Measurements from ENCODE around the gene GDPD5.

GDPD5 gene

DNA sequence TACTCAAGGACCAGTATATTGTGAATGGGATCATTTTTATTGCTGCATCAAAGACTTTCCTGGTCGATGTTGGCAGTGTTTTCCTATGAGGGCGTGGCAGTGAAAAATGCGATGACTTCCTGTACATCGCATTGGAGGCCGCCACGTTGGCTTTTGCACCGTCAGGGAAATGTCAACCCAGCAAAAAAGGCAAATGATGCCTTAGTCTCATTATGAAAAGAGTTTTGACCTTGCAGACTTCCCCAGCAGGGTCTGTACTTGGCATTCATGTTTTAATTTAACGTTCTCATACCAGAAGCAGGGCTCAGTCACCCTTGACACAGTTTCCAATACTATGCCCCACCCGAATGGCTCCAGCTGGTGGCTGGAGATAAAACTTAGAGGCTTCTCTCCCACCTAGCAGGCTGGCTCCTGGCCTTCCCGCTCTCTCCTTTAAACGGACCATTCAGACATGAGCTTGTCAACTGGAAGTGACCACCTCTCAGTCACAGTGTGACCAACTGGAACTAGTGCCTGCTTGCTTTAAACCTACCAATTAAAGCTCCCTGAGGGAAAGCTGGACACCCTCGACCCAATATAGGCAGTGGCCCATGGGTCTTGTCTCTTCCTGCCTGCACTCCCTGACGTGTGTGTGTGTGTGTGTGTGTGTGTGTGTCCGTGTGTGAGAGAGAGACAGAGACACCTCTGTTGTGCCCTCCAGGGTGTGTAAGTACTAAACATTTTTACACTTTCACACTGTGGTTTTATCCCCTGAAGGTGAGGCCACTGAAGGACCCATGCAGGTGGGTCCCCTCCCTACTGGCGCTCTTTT is 8.7 kb upstream of the GDPD5 start:
- no peak for DNase-seq

- no peak for DNase-seq
Observed at GRCh38 chr11:75533896-75534258, 8.1 kb upstream of the GDPD5 start.

- DNase-seq = peak; percentile 75
Observed at GRCh38 chr11:75532200-75533048, 6.7 kb upstream of the GDPD5 start.

- DNase-seq = no peak
Observed at GRCh38 chr11:75531325-75531724, 5.6 kb upstream of the GDPD5 start.

DNA sequence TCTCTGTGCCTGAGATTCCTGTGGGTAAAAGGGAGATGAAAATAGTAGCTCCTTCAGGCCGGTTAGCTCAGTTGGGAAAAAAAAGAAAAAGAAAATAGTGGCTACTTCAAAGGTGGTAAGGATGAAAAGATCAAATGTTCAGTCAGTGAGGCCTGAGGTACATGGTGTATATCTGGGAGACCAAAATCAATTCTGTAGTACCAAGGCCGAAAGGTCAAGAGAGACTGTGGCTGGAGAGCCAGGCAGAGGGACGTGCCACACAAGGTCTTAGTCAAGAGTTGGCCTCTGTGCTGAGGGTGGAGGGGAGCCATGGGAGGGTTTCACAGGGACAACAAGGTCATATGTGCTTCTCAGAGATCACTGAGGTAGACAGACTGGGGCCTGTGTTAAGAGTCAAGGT is 4.8 kb upstream of the GDPD5 start:
- DNase-seq = no peak

GRCh38 chr11:75527938-75528735 is 2.4 kb upstream of the GDPD5 start:
- no peak for DNase-seq

- DNase-seq = no peak
Observed at GRCh38 chr11:75527130-75527529, 1.4 kb upstream of the GDPD5 start.

DNA sequence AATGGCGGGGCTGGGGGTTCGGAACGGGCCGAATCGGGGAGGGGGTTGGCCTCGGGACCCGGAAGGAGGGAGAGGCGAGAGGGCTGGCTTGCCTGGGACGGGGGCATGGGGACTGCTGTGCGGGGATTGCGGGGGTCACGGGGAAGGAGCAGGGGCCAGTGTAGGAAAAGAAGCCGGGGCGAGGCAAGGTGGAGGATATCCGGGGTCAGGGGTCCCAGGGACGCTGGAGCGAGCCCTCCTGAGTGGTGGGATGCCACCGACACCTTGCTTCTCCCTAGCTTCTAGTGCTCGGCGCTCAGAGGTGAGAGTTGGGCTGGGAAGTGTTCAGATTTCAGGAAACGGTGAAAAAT is 426 bp upstream of the GDPD5 start:
- no peak for DNase-seq

DNA sequence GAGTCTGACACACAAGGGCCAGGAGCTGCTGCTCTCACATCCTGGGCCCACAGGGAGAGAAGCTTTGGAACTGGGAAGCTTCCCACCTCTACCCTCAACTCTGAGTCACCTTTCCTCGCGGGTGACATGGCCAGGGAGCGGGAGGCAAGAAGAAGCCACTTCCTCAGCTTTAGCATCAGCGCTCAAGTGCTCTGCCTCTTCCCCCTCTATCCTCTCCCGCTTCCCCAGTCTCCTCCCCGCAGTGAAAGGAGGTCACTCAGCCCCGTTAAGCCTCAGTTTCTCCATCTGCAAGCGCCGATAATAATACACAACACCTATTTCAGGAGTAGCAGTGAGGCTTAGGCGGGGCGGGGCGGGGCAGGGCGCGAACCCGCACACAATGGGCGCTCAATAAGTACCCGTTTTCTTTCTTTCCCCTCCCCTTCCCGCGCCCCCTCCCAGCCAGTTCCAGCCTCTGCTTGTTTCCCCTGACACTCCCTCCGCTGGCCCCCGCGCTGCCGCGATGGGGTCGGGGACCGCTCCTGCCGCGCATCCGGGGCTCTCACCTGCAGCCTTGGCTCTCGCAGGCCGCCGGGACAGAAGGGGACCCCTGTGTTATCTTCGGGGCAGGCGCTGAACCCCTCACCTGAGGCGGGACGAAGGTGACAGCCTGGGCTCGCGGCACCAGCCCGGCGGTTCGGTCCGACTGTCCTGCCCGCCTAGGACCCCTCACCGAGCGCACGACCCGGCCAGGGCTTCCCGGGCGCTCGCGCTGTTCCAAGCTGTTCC is 892 bp downstream of the GDPD5 start:
- no peak for DNase-seq

DNA sequence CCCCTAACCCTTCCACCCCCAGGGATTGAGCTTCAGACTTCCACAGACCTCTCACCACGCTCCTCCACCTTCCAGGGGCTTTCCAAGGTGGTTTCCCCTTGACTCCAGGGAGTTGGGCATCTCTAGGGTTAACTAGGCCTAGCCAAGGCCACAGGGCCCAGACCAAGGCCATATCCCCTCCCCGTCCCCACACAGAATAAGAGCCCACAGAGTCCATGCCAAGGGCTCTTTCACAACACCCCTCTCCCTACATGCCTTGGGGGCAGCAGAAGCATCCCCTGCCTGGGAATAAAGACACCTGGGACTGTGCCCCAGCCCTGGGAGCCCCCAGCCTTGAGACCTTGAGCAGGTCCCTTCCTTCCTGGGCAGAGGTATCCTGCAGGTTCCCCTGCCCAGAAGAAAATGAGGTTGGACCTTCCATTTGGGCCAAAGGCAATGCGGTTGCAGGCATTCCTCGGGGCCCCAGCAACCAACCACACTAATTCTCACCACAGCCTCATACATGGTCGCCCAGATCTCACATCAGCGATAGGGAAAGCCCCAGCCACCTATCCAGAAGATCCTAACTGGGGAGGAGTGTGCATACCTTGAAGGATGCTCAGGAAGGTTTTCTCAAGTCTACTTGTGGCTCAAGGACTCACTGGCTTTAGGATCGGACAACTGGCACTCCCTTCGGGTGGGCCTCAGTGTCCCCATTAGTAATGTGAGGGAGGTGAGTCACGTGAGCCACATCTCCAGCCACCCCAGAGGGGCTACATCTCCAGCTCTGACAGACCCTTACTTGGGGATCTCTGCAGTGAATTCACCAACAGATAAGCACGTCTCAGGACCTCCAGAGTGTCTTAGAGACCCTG is 1.7 kb downstream of the GDPD5 start:
- DNase-seq = no peak

DNA sequence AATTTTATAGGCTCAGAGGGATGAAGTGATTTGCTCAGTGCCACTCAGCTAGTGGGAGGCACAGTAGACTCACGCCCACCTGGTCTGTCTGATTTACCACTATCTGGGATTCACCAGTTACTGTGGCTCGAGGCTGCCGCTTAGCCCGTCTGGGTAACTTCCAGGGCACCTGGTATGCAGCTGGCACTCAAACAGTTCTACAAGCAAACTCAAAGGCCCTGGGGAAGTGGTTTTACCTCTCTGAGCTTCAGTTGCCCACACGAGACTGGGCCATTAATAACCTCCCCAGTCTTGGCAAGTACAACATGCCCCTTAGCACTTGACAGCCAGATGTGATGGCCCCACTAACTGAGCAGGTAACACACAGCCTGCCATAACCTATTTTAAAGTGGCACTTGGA is 2.6 kb downstream of the GDPD5 start:
- no peak for DNase-seq

DNA sequence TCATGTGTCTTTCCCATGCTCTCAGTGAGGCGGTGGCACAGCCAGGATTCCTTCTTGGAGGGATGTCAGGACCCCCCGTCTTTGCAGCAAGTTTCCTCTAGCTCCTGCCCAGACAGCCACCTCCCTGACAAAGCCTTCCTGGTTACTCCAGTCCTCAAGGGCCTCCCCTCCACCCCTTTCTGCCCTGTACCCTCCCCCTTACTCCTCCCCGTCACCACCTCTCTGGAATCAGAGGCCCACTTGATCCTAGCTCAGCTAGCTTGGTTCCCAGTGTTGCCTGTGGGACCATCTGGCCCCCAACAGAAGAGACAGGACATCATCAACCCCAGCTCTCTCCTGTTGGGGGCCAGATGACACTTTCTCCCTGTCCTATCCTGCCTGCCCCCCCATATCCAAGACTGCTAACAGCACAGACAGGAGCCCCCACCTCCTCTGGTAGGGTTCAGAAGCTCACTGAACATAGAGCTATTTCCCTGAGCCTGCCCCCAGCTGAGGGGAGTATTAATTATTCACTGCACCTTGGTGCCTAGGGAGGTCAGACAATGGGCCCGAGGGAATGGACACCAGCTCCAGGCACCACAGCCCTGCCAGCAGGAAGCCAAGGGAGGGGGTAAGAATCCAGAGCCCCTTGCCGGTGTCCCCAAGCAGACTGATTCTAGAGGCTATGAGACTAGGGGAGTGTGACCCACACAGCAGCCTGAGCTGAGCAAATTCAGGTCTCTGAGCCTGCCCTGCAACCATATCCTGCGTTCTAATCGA is 3.3 kb downstream of the GDPD5 start:
- no peak for DNase-seq

DNA sequence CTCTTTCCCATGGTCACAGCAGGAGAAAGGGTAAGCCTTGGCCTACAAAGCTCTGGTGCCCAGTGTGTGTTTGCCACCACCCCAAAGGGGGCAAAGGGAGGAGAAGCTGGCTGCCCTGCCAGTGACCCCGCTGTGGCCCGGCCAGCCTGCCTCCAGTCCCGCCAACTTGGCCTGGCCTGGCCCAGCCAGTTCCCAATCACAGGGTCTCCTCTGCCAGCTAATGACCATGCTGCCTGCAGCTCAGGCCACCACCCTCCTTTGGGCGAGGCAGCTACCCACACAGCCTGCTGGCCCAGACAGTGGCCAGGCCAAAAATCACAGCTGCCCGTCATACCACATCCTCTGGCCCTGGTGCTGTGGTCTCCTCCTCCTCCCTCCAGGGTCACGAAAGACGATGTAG is 5.1 kb downstream of the GDPD5 start:
- DNase-seq = no peak

DNA sequence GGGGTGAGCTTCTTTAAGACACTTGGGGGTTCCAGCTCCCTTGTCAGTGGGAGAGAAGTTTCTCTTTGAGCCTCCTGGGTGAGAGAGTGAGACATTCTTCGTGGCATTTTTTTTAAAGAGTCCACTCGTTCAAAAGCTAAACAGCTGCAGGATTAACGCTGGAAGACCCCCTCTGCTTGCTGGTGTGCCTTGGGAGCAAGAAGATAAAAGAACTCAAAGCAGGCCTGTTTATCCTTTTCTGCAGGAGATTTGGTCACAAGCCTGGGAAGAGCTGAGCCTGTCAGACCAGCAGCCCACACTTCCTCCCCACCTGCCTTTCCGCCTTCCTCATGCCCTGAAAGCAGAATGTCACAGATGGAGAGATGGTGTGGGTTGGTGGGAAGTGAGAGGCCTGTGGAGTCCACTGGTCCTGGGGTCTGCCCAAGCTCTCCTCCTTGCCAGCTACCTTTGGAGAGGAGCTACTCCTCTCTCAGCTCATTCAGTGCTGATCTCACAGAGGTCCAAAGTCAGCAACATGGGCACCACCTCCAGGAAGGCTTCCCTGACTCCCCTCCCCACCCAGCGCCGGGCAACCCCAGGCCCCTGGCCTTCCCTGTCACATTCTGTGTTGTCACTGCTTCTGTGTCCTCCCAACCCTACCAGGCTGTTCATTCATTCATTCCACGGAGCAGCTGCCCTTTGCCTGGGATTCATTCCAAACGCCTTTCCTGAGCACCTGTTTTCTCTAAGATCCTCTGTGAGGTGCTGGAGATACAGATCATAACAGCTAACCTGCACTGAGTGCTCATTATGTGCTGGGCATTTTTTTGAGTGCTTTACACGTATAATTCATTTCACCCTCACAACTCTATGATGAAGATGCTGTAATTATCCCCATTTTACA is 6.7 kb downstream of the GDPD5 start:
- DNase-seq = peak; percentile 13

GRCh38 chr11:75518204-75518549 is 7.6 kb downstream of the GDPD5 start:
- DNase-seq = no peak

DNA sequence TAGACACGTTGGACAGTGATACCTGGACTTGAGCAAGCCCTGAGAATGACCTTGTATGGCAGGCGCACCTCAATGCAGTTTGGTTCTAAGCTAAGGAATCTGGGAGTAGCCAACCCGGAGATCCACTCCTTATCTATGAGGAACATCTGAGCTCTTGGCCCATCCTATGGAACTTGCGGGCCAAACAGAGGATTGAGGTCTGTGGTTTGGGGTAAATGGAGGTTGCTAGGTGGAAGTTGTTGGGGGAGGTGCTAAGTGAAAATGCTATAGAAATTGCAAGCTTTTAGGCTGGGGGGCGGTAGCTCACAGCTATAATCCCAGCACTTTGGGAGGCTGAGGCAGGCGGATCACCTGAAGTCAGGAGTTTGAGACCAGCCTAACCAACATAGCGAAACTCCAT is 8.9 kb downstream of the GDPD5 start:
- DNase-seq = no peak

- no peak for DNase-seq
Observed at GRCh38 chr11:75516140-75516539, 9.6 kb downstream of the GDPD5 start.

- DNase-seq = no peak
Observed at GRCh38 chr11:75514596-75514995, 11.1 kb downstream of the GDPD5 start.

- DNase-seq = no peak
Observed at GRCh38 chr11:75513250-75513649, 12.5 kb downstream of the GDPD5 start.

- no peak for DNase-seq
Observed at GRCh38 chr11:75510723-75511019, 15.1 kb downstream of the GDPD5 start.
